Astrocyte (in vitro differentiated cells and primary cell): ENCODE measurements around the gene CLDN4. TPM values are rescaled to one million over a fixed set of nuclear protein-coding genes. Genes with fewer than 3 reads are reported as not detected.

Experiments used
- DNase-seq: peaks from one replicate; pipeline ENCODE4 v3.0.0-alpha.2; 2010; ENCODE audit warnings: low read depth
- FAIRE-seq: peaks from 2 replicates; lab custom pipeline; 2011; peaks lifted over from hg19 to GRCh38; lab: Jason Lieb, UNC
- H2AFZ ChIP-seq: 2 replicates; pipeline ENCODE4 v1.6.0; 2012; ENCODE audit warnings: low read depth, low read length, inconsistent platforms
- H3K27ac ChIP-seq: 2 replicates; pipeline ENCODE4 v1.5.1; 2011; ENCODE audit warnings: low read depth, low read length, inconsistent platforms
- H3K27me3 ChIP-seq: 2 replicates; pipeline ENCODE4 v1.6.0; 2011; ENCODE audit warnings: low read length, inconsistent platforms; ENCODE audit not compliant: insufficient read depth
- H3K36me3 ChIP-seq: 2 replicates; pipeline ENCODE4 v1.5.1; 2011; ENCODE audit warnings: low read length, inconsistent platforms; ENCODE audit not compliant: insufficient read depth
- H3K4me1 ChIP-seq: 2 replicates; pipeline ENCODE4 v1.5.1; 2011; ENCODE audit warnings: low read length, inconsistent platforms; ENCODE audit not compliant: insufficient read depth
- H3K4me2 ChIP-seq: 2 replicates; pipeline ENCODE4 v1.6.0; 2012; ENCODE audit warnings: low read length, inconsistent platforms
- H3K4me3 ChIP-seq: 2 replicates; pipeline ENCODE4 v1.5.1; 2011; ENCODE audit warnings: low read depth, mild to moderate bottlenecking, low read length, inconsistent platforms; ENCODE audit not compliant: insufficient read depth
- H3K79me2 ChIP-seq: 2 replicates; pipeline ENCODE4 v1.6.0; 2012; ENCODE audit warnings: mild to moderate bottlenecking, low read length, inconsistent platforms; ENCODE audit not compliant: insufficient read depth
- H3K9ac ChIP-seq: 2 replicates; pipeline ENCODE4 v1.6.0; 2012; ENCODE audit warnings: mild to moderate bottlenecking, low read length, inconsistent platforms
- H3K9me3 ChIP-seq: 2 replicates; pipeline ENCODE4 v1.5.1; 2012; ENCODE audit warnings: low read depth, mild to moderate bottlenecking, low read length, inconsistent platforms; ENCODE audit not compliant: insufficient read depth
- H4K20me1 ChIP-seq: 2 replicates; pipeline ENCODE4 v1.6.0; 2012; ENCODE audit warnings: low read length, inconsistent platforms; ENCODE audit not compliant: insufficient read depth
- H3K27ac Mint-ChIP-seq: one replicate; pipeline ENCODE4 v1.8.0; 2021; ENCODE audit warnings: mild to moderate bottlenecking, mixed read lengths; ENCODE audit not compliant: unreplicated experiment
- H3K27me3 Mint-ChIP-seq: one replicate; pipeline ENCODE4 v1.8.0; 2021; ENCODE audit warnings: low read depth, mixed read lengths; ENCODE audit not compliant: unreplicated experiment
- H3K36me3 Mint-ChIP-seq: one replicate; pipeline ENCODE4 v1.8.0; 2021; ENCODE audit warnings: low read depth, mixed read lengths; ENCODE audit not compliant: unreplicated experiment
- H3K4me1 Mint-ChIP-seq: one replicate; pipeline ENCODE4 v1.8.0; 2021; ENCODE audit warnings: low read depth, mixed read lengths; ENCODE audit not compliant: unreplicated experiment
- H3K4me3 Mint-ChIP-seq: one replicate; pipeline ENCODE4 v1.8.0; 2021; ENCODE audit warnings: mild to moderate bottlenecking, moderate library complexity, mixed read lengths; ENCODE audit not compliant: unreplicated experiment
- H3K9me3 Mint-ChIP-seq: one replicate; pipeline ENCODE4 v1.8.0; 2021; ENCODE audit warnings: mild to moderate bottlenecking, mixed read lengths; ENCODE audit not compliant: unreplicated experiment
- CTCF ChIP-seq: IDR thresholded peaks from 2 replicates; pipeline ENCODE4 v1.5.1; 2011; ENCODE audit warnings: low read depth, mild to moderate bottlenecking, inconsistent platforms, low read length, moderate library complexity; ENCODE audit not compliant: insufficient read depth
- EZH2 ChIP-seq: IDR thresholded peaks from 2 replicates; pipeline ENCODE4 v1.6.1; 2012; ENCODE audit warnings: mild to moderate bottlenecking, low read length, inconsistent platforms; ENCODE audit not compliant: insufficient read depth
- total RNA-seq: library from RNA; stranded (reverse); gene quantifications from 2 replicates; pipeline ENCODE4 v1.2.1, GENCODE V29; 2021

CLDN4 gene
- total RNA-seq, 1 donor from 2014 or later, result 32.5 TPM

DNA sequence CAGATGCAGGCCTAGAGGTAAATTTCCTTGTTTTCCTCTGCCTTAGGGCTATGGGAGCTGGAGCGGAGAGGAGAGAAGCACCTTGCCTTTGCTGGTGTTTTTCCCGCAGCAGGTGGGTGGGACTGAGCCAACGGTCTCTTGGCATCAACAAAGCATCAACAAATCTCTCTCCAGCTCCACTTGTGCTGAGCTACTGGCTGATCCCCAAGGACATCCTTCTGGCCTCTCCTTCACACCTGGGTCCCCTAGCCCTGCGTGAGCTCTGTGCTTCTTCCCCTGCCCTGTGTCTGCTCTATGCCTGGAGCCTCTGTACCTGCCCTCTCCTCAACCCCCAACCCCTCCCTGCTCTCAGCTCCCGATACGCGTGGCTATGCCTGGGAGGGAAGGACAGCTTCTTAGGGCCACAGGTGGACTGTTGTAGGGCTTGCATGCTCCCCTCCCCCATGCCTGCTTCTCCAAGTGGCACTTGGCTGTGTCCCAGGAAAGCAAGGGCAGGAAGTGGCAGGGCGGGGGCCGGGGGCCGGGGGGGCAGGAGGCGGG lies 3.2 kb upstream of the CLDN4 start:
- Histone ChIP-seq H3K27ac (no peak overlapping the region), H3K9ac (no peak overlapping the region), H3K36me3 (no peaks in the 10 kb centered on the region), H3K27me3 (no peaks in the 10 kb centered on the region), H3K4me1 (peaks cover 19% of the 10 kb centered on the region), H3K4me2 (no peak overlapping the region), H4K20me1 (no peaks in the 10 kb centered on the region), H3K9me3 (no peaks in the 10 kb centered on the region), H3K79me2 (no peaks in the 10 kb centered on the region), H3K4me3 (no peak overlapping the region), H2AFZ (no peak overlapping the region)
- no peak for TF ChIP-seq EZH2
- TF ChIP-seq CTCF, result no peak
- Mint-ChIP-seq H3K27ac (peak overlapping the region; percentile 58), H3K27me3 (no peaks in the 10 kb centered on the region), H3K9me3 (no peaks in the 10 kb centered on the region), H3K4me3 (no peak overlapping the region), H3K36me3 (no peaks in the 10 kb centered on the region), H3K4me1 (peaks cover 33% of the 10 kb centered on the region)
- DNase-seq (no peak), FAIRE-seq (no peak)

DNA sequence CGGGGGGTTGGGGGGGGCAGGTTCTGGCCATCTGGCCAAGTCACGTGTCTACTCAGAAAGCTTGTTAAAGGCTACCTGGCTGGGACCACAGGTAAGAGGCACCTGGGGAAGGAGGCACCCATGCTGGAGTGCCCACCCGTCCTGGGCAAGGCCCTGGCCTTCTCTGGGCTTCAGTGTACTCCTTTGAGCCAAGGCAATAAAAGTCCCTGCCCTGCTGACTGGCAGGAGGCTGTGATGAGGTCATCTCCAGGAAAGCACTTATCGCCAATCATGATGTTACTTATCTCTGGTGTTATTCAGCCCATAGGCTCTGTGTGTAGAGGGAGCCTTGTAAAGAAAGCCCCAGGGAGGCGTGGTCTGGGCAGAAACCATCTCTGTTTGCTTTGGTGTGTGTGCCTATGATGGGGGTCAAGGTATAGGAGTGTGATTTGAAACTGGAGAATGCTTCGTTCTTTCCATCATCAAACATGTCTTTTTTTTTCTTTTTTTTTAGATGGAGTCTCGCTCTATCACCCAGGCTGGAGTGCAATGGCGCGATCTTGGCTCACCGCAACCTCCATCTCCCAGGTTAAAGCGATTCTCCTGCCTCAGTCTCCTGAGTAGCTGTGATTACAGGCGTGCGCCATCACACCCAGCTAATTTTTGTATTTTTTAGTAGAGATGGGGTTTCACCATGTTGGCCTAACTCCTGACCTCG lies 2.5 kb upstream of the CLDN4 start:
- Mint-ChIP-seq H3K27me3 (no peaks in the 10 kb centered on the region), H3K9me3 (no peaks in the 10 kb centered on the region), H3K4me3 (no peak overlapping the region), H3K36me3 (no peaks in the 10 kb centered on the region), H3K4me1 (peaks cover 30% of the 10 kb centered on the region), H3K27ac (no peak overlapping the region)
- no peaks in the 10 kb centered on the region for H3K36me3 ChIP-seq
- FAIRE-seq (no peak), DNase-seq (peak; percentile 50)
- no peaks in the 10 kb centered on the region for H3K27me3 ChIP-seq
- no peak overlapping the region for H3K4me3 ChIP-seq
- peaks cover 13% of the 10 kb centered on the region for H3K4me1 ChIP-seq
- H2AFZ ChIP-seq, result no peak overlapping the region
- peak overlapping the region; percentile 41 for H3K4me2 ChIP-seq
- no peaks in the 10 kb centered on the region for H3K79me2 ChIP-seq
- TF ChIP-seq EZH2 (no peak), CTCF (no peak)
- no peak overlapping the region for H3K9ac ChIP-seq
- H3K27ac ChIP-seq, result no peak overlapping the region
- H4K20me1 ChIP-seq, result no peaks in the 10 kb centered on the region
- H3K9me3 ChIP-seq, result no peaks in the 10 kb centered on the region

DNA sequence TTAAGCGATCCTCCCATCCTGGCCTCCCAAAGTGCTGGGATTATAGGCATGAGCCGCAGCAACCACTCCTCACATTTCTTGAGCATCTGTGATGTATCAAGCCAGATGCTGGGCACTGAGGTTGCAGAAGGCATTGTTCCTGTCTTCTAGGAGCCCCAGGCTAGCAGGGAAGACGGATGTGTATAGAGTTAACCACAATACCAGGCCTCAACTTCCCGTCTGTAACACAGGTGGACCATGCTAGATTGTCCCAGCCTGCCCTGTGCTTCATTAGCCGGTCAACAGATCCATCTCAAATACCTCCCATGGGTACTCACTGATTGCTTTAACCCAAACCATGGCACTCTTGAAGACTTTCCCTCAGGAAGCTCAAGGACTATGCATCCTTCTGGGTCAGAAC lies 1.8 kb upstream of the CLDN4 start:
- H3K27me3 Mint-ChIP-seq, result no peaks in the 10 kb centered on the region
- H3K27me3 ChIP-seq, result no peaks in the 10 kb centered on the region

More for the DNA sequence above, 1.8 kb upstream of the CLDN4 start:
- Histone ChIP-seq H3K27ac (no peak overlapping the region), H3K4me3 (no peak overlapping the region), H3K9ac (no peak overlapping the region), H3K36me3 (no peaks in the 10 kb centered on the region), H4K20me1 (no peaks in the 10 kb centered on the region), H3K4me2 (no peak overlapping the region), H3K79me2 (no peaks in the 10 kb centered on the region), H2AFZ (no peak overlapping the region), H3K9me3 (no peaks in the 10 kb centered on the region), H3K4me1 (peaks cover 12% of the 10 kb centered on the region)
- Mint-ChIP-seq H3K4me3 (no peak overlapping the region), H3K36me3 (no peaks in the 10 kb centered on the region), H3K27ac (no peak overlapping the region), H3K4me1 (peaks cover 34% of the 10 kb centered on the region), H3K9me3 (no peaks in the 10 kb centered on the region)
- TF ChIP-seq EZH2 (no peak), CTCF (no peak)
- no peak for DNase-seq
- FAIRE-seq, result no peak
